ENCODE results near the gene NDUFS8. TPM values are rescaled to one million over a fixed set of nuclear protein-coding genes. Genes with fewer than 3 reads are reported as not detected.

NDUFS8 gene
- total and polyA plus RNA-seq, 2 experiments from 2014 or later, result 175 to 308 TPM

DNA sequence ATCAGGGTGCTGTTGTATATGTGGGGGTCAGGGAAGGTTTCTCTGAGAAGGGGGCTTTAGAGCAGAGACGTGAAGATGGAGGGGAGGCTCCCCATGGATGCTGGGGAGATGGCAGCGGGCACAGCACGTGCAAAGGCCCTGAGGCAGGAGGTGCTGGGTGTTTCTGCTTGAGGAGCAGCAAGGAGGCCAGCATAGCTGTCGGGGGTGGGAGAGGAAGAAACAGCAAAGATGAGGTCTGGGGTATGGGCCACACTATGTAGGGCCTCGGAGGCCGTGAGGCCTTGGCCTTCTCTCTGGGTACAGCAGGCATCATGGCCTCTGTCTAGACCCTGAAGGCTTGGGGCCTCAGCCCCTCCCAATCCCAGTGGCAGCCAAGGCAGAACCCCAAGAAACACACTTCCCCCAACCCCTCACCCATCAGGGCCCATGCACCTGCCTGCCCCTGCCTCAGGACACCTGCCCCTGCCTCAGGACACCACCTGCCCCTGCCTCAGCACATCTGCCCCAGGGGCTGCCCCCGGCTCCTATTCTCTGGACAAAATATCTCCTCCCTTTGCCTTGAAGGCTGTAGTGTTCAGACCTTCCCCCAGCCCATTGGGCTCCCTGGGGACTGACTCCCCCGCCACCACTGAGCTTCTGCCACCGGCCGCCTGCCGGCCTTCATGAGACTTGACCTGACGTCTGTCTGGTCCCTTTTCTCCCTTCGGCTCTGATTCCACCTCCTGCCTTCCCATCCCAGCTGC is 14.1 kb upstream of the NDUFS8 start (continued):
- TF ChIP-seq POLR2AphosphoS5 (IDR thresholded peaks at IDR 0.05; ENCODE audit: low read depth), result no peak
- TF ChIP-seq, protein P1, sequence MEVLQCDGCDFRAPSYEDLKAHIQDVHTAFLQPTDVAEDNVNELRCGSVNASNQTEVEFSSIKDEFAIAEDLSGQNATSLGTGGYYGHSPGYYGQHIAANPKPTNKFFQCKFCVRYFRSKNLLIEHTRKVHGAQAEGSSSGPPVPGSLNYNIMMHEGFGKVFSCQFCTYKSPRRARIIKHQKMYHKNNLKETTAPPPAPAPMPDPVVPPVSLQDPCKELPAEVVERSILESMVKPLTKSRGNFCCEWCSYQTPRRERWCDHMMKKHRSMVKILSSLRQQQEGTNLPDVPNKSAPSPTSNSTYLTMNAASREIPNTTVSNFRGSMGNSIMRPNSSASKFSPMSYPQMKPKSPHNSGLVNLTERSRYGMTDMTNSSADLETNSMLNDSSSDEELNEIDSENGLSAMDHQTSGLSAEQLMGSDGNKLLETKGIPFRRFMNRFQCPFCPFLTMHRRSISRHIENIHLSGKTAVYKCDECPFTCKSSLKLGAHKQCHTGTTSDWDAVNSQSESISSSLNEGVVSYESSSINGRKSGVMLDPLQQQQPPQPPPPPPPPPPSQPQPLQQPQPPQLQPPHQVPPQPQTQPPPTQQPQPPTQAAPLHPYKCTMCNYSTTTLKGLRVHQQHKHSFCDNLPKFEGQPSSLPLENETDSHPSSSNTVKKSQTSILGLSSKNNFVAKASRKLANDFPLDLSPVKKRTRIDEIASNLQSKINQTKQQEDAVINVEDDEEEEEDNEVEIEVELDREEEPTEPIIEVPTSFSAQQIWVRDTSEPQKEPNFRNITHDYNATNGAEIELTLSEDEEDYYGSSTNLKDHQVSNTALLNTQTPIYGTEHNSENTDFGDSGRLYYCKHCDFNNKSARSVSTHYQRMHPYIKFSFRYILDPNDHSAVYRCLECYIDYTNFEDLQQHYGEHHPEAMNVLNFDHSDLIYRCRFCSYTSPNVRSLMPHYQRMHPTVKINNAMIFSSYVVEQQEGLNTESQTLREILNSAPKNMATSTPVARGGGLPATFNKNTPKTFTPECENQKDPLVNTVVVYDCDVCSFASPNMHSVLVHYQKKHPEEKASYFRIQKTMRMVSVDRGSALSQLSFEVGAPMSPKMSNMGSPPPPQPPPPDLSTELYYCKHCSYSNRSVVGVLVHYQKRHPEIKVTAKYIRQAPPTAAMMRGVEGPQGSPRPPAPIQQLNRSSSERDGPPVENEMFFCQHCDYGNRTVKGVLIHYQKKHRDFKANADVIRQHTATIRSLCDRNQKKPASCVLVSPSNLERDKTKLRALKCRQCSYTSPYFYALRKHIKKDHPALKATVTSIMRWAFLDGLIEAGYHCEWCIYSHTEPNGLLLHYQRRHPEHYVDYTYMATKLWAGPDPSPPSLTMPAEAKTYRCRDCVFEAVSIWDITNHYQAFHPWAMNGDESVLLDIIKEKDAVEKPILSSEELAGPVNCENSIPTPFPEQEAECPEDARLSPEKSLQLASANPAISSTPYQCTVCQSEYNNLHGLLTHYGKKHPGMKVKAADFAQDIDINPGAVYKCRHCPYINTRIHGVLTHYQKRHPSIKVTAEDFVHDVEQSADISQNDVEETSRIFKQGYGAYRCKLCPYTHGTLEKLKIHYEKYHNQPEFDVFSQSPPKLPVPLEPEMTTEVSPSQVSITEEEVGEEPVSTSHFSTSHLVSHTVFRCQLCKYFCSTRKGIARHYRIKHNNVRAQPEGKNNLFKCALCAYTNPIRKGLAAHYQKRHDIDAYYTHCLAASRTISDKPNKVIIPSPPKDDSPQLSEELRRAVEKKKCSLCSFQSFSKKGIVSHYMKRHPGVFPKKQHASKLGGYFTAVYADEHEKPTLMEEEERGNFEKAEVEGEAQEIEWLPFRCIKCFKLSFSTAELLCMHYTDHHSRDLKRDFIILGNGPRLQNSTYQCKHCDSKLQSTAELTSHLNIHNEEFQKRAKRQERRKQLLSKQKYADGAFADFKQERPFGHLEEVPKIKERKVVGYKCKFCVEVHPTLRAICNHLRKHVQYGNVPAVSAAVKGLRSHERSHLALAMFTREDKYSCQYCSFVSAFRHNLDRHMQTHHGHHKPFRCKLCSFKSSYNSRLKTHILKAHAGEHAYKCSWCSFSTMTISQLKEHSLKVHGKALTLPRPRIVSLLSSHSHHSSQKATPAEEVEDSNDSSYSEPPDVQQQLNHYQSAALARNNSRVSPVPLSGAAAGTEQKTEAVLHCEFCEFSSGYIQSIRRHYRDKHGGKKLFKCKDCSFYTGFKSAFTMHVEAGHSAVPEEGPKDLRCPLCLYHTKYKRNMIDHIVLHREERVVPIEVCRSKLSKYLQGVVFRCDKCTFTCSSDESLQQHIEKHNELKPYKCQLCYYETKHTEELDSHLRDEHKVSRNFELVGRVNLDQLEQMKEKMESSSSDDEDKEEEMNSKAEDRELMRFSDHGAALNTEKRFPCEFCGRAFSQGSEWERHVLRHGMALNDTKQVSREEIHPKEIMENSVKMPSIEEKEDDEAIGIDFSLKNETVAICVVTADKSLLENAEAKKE (CRISPR knock-in tag; IDR thresholded peaks at IDR 0.05), result no peak

DNA sequence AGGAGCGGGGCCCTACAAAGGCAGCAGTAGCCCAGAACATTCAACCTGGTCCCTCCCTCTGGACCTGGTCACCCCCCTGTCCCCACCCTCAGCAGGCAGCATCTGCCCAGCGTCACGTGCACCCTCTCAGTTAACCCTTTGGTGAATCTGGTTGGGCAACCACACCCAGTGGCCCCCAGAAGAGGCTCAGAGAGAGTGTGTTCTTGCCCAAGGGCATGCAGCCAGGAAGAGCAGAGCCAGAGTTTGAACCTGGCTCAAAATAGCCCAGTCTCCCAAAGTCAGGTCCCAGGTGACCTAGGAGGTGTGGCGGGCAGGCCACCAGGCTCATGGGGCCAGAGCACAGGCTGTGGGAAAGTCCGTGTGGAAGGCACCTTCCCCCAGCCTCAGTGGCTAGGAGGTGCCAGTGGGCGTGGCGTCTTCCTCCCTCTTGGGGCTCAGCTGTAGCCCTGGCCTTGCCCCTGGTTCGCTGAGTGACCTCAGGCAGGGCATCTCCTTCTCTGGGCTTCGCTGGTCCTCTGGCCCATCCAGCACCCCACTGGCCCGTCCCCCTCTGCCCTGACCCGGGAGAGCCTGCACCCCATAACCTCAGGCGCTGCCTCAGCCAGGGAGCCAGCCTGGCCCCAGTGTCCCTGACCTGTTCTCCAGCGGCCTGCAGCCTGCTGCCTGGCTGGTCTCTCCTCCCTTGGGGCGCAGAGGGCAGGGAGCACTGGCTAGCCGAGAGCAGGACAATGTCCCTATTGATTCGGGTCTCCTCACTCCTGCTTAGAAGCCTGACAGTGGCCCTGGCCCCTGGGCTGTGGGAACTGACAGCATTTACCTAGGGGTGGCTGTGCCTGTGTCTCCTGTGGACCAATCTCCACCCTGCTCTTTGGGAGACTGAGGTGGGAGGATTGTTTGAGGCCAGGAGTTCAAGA is 13.3 kb upstream of the NDUFS8 start:
- no peak overlapping the region for H3K4me3 Mint-ChIP-seq
- DNase-seq (ENCODE audit: low spot score), result no peak
- H2AFZ ChIP-seq, result no peak overlapping the region

More for the DNA sequence above, 13.3 kb upstream of the NDUFS8 start:
- no peaks in the 10 kb centered on the region for H3K36me3 Mint-ChIP-seq (ENCODE audit: low read depth)
- Histone ChIP-seq H3K4me3 (no peak overlapping the region), H3K4me1 (ENCODE audit: insufficient read depth) (no peaks in the 10 kb centered on the region), H3K36me3 (ENCODE audit: insufficient read depth) (no peaks in the 10 kb centered on the region), H3K27me3 (ENCODE audit: insufficient read depth) (no peaks in the 10 kb centered on the region), H3F3A (replicated peaks; ENCODE audit: low read depth) (no peaks in the 10 kb centered on the region), H3K27ac (ENCODE audit: low read depth) (no peak overlapping the region), H3K9me2 (ENCODE audit: insufficient read depth) (no peaks in the 10 kb centered on the region), H3K4me2 (no peak overlapping the region), H4K20me1 (replicated peaks; ENCODE audit: insufficient read depth) (no peaks in the 10 kb centered on the region), H3K79me2 (replicated peaks; ENCODE audit: insufficient read depth) (no peaks in the 10 kb centered on the region)
- no peak for TF ChIP-seq JUNB (IDR thresholded peaks at IDR 0.05; ENCODE audit: unreplicated experiment)
- TF ChIP-seq STAT1 (IDR thresholded peaks at IDR 0.05; ENCODE audit: unreplicated experiment), result no peak
- H3K4me1 Mint-ChIP-seq, result peaks cover 11% of the 10 kb centered on the region
- H3K27me3 Mint-ChIP-seq (ENCODE audit: insufficient read depth, low read depth, poor library complexity), result peaks cover 14% of the 10 kb centered on the region
- no peak overlapping the region for H3K27ac Mint-ChIP-seq
- no peaks in the 10 kb centered on the region for H3K9me3 Mint-ChIP-seq
- ATAC-seq, result no peak

All from GM23338 (cell line).